IMR-90 (cell line): ENCODE data around the gene MBD3L4. TPM values are rescaled to one million over a fixed set of nuclear protein-coding genes. Genes with fewer than 3 reads are reported as not detected.

Experiments used
- ATAC-seq: fragments of 200-7000 bp; cut with Tn5 transposase; 2 replicates; pipeline ENCODE4 v1.9.1; 2020; ENCODE audit warnings: low read depth, mild to moderate bottlenecking, moderate library complexity
- BruUV-seq: library from RNA; stranded (reverse); fragments of 400-500 nt; replicated peaks from 2 replicates; lab custom pipeline; 2021; lab: Mats Ljungman, UMichigan
- CTCF ChIA-PET: fragments of 300-600 bp; formaldehyde crosslinking; extraction: SDS; loops from one replicate; lab custom pipeline; 2021; ENCODE audit warnings: antibody characterized with exemption; lab: Yijun Ruan, JAX
- POLR2A ChIA-PET: fragments of 300-600 bp; sonication (Branson Sonifier 250); formaldehyde crosslinking; loops from one replicate; lab custom pipeline; 2022; ENCODE audit warnings: antibody characterized with exemption; ENCODE audit not compliant: unreplicated experiment; lab: Charles Lee
- DNase-seq: peaks from one replicate; pipeline ENCODE4 v3.0.0; 2013
- H2AFZ ChIP-seq: replicated peaks from 2 replicates; pipeline ENCODE3; 2013; ENCODE audit warnings: low read length, mild to moderate bottlenecking; ENCODE audit not compliant: poor library complexity
- H2AK5ac ChIP-seq: 2 replicates; pipeline ENCODE4 v1.6.1; 2013; ENCODE audit warnings: low read depth, low read length, inconsistent platforms
- H2AK9ac ChIP-seq: replicated peaks from 2 replicates; pipeline ENCODE3; 2013; ENCODE audit warnings: mild to moderate bottlenecking, low read depth, low read length, moderate library complexity; ENCODE audit not compliant: poor library complexity
- H2BK120ac ChIP-seq: 2 replicates; pipeline ENCODE4 v1.6.1; 2013; ENCODE audit warnings: low read depth, low read length, inconsistent platforms
- H2BK15ac ChIP-seq: 3 replicates; pipeline ENCODE4 v1.6.1; 2013; ENCODE audit warnings: low read depth, low read length, inconsistent platforms
- H2BK20ac ChIP-seq: 2 replicates; pipeline ENCODE4 v1.6.1; 2013; ENCODE audit warnings: low read depth, mild to moderate bottlenecking, inconsistent platforms, low read length, moderate library complexity
- H2BK5ac ChIP-seq: 2 replicates; pipeline ENCODE4 v1.6.1; 2013; ENCODE audit warnings: mild to moderate bottlenecking, low read depth, low read length, inconsistent platforms; ENCODE audit not compliant: poor library complexity, severe bottlenecking
- H3K14ac ChIP-seq: replicated peaks from 2 replicates; pipeline ENCODE4 v1.6.1; 2013; ENCODE audit warnings: low read depth, low read length, inconsistent platforms
- H3K18ac ChIP-seq: 2 replicates; pipeline ENCODE4 v1.6.1; 2013; ENCODE audit warnings: low read depth, low read length, control low read depth
- H3K23ac ChIP-seq: 2 replicates; pipeline ENCODE4 v1.6.1; 2013; ENCODE audit warnings: low read depth, low read length, inconsistent platforms
- H3K27ac ChIP-seq: 2 replicates; pipeline ENCODE4 v1.5.1; 2013; ENCODE audit warnings: mild to moderate bottlenecking, control low read depth, low read length; ENCODE audit not compliant: insufficient read depth
- H3K27me3 ChIP-seq: 2 replicates; pipeline ENCODE4 v1.6.1; 2013; ENCODE audit warnings: low read length; ENCODE audit not compliant: control insufficient read depth, insufficient read depth
- H3K36me3 ChIP-seq: 2 replicates; pipeline ENCODE4 v1.6.1; 2013; ENCODE audit warnings: low read length, mixed read lengths; ENCODE audit not compliant: control insufficient read depth, insufficient read depth
- H3K4ac ChIP-seq: 2 replicates; pipeline ENCODE4 v1.6.1; 2013; ENCODE audit warnings: low read depth, low read length, inconsistent platforms
- H3K4me1 ChIP-seq: 2 replicates; pipeline ENCODE4 v1.6.1; 2013; ENCODE audit warnings: low read length, mixed read lengths; ENCODE audit not compliant: control insufficient read depth, insufficient read depth
- H3K4me2 ChIP-seq: 2 replicates; pipeline ENCODE4 v1.6.1; 2013; ENCODE audit warnings: low read depth, mild to moderate bottlenecking, control low read depth, low read length, moderate library complexity
- H3K4me3 ChIP-seq: 2 replicates; pipeline ENCODE4 v1.5.1; 2013; ENCODE audit warnings: low read depth, mild to moderate bottlenecking, control low read depth, low read length, moderate library complexity; ENCODE audit not compliant: insufficient read depth
- H3K56ac ChIP-seq: 2 replicates; pipeline ENCODE4 v1.6.1; 2013; ENCODE audit warnings: low read length, inconsistent platforms; ENCODE audit not compliant: insufficient read depth; ENCODE audit errors: extremely low read depth
- H3K79me1 ChIP-seq, 2 experiments: 2 replicates each; pipeline ENCODE4 v1.6.1; 2013; ENCODE audit warnings: low read length in 2 of 2, inconsistent platforms in 1 of 2, low read depth in 1 of 2
- H3K9ac ChIP-seq: 2 replicates; pipeline ENCODE4 v1.6.1; 2013; ENCODE audit warnings: low read depth, low read length, control low read depth
- H3K9me1 ChIP-seq: 2 replicates; pipeline ENCODE4 v1.6.1; 2013; ENCODE audit warnings: low read length, inconsistent platforms; ENCODE audit not compliant: insufficient read depth
- H3K9me3 ChIP-seq: 2 replicates; pipeline ENCODE4 v1.6.1; 2013; ENCODE audit warnings: low read length; ENCODE audit not compliant: control insufficient read depth, insufficient read depth
- H4K20me1 ChIP-seq: 2 replicates; pipeline ENCODE4 v1.6.1; 2013; ENCODE audit warnings: low read length, inconsistent platforms; ENCODE audit not compliant: insufficient read depth
- H4K5ac ChIP-seq: 2 replicates; pipeline ENCODE4 v1.6.1; 2013; ENCODE audit warnings: mild to moderate bottlenecking, low read depth, low read length, control low read depth
- H4K8ac ChIP-seq, 2 experiments: 2 replicates each; pipeline ENCODE4 v1.6.1; 2013; ENCODE audit warnings: low read depth in 2 of 2, low read length in 2 of 2, control low read depth in 1 of 2, inconsistent platforms in 1 of 2
- H4K91ac ChIP-seq: 2 replicates; pipeline ENCODE4 v1.6.1; 2013; ENCODE audit warnings: low read depth, low read length, inconsistent platforms; ENCODE audit not compliant: insufficient read depth
- BHLHE40 ChIP-seq: fragments of 150-350 bp; IDR thresholded peaks from 2 replicates; pipeline ENCODE4 v1.6.1; 2016; ENCODE audit warnings: mild to moderate bottlenecking, low read depth, low read length
- CEBPB ChIP-seq: IDR thresholded peaks from 2 replicates; pipeline ENCODE4 v1.6.1; 2012; ENCODE audit warnings: low read depth, low read length, improper control_type of control experiment
- CHD1 ChIP-seq: IDR thresholded peaks from 2 replicates; pipeline ENCODE4 v1.6.1; 2012; ENCODE audit warnings: low read depth, low read length, improper control_type of control experiment
- CTCF ChIP-seq: conservative IDR thresholded peaks from 2 replicates; pipeline ENCODE4 v1.5.1; 2012; ENCODE audit warnings: mild to moderate bottlenecking, low read depth, low read length, improper control_type of control experiment
- FOS ChIP-seq: fragments of 150-350 bp; IDR thresholded peaks from 2 replicates; pipeline ENCODE4 v1.6.1; 2016; ENCODE audit warnings: low read depth, low read length
- MAFK ChIP-seq: IDR thresholded peaks from 2 replicates; pipeline ENCODE4 v1.6.1; 2012; ENCODE audit warnings: low read depth, low read length, improper control_type of control experiment
- MXI1 ChIP-seq: IDR thresholded peaks from 2 replicates; pipeline ENCODE4 v1.6.1; 2012; ENCODE audit warnings: low read depth, mild to moderate bottlenecking, low read length, moderate library complexity, borderline replicate concordance
- NFE2L2 ChIP-seq: fragments of 150-350 bp; IDR thresholded peaks from 2 replicates; pipeline ENCODE4 v1.6.1; 2016; ENCODE audit warnings: low read depth, mild to moderate bottlenecking, low read length
- POLR2A ChIP-seq: IDR thresholded peaks from 2 replicates; pipeline ENCODE4 v1.6.1; 2012; ENCODE audit warnings: mild to moderate bottlenecking, low read depth, low read length
- RAD21 ChIP-seq: IDR thresholded peaks from 2 replicates; pipeline ENCODE4 v1.6.1; 2012; ENCODE audit warnings: low read length, improper control_type of control experiment
- RCOR1 ChIP-seq: IDR thresholded peaks from 2 replicates; pipeline ENCODE4 v1.6.1; 2012; ENCODE audit warnings: mild to moderate bottlenecking, low read length, improper control_type of control experiment; ENCODE audit not compliant: insufficient replicate concordance
- RFX5 ChIP-seq: IDR thresholded peaks from 2 replicates; pipeline ENCODE4 v1.8.0; 2012; ENCODE audit warnings: low read depth, mild to moderate bottlenecking, low read length, moderate library complexity
- SMC3 ChIP-seq: fragments of 150-350 bp; IDR thresholded peaks from 2 replicates; pipeline ENCODE4 v1.6.1; 2016; ENCODE audit warnings: low read depth, mild to moderate bottlenecking, antibody characterized with exemption, low read length, moderate library complexity
- USF2 ChIP-seq: fragments of 150-350 bp; IDR thresholded peaks from 2 replicates; pipeline ENCODE4 v1.6.1; 2017; ENCODE audit warnings: mild to moderate bottlenecking, antibody characterized with exemption, low read length, low read depth
- WGBS, 2 experiments: methylation state at CpG; one replicate each; pipeline versions ENCODE4 v1.1.5 to v1.1.7; 2013; ENCODE audit warnings: missing lambda C conversion rate in 2 of 2; ENCODE audit not compliant: insufficient read length in 1 of 2; ENCODE audit errors: extremely low coverage in 2 of 2; 5-methylcytosine and 5-hydroxymethylcytosine counted together
- dilution Hi-C: fragments of 300-500 bp; cut with HindIII; formaldehyde crosslinking; loops from one replicate; pipeline ENCODE4 v1.14.3; 2018; ENCODE audit warnings: low sequenced_read_pairs; ENCODE audit not compliant: unreplicated experiment
- in situ Hi-C: fragments of 300-500 bp; cut with MboI; formaldehyde crosslinking; loops from 3 replicates; pipeline ENCODE4 v1.14.3; 2019; ENCODE audit warnings: low sequenced_read_pairs, inconsistent platforms, mixed read lengths
- intact Hi-C: fragments of 100-400 bp; cut with micrococcal nuclease; formaldehyde crosslinking; loops from 2 replicates; pipeline ENCODE4 v1.10.0; 2022
- polyA plus RNA-seq, 3 experiments: library from polyadenylated mRNA; depleted of rRNA; stranded (reverse); fragments of >200 nt; gene quantifications; 2 replicates each; pipeline ENCODE4 v1.2.3, GENCODE V29; 2012; ENCODE audit warnings: low replicate concordance in 1 of 3
- total RNA-seq: library from RNA; depleted of rRNA; stranded (reverse); fragments of >200 nt; gene quantifications from 2 replicates; pipeline ENCODE4 v1.2.3, GENCODE V29; 2012
- TF ChIP-seq, protein P1 (sequence below): fragments of 150-350 bp; IDR thresholded peaks from 2 replicates; pipeline ENCODE4 v1.6.1; 2016; ENCODE audit warnings: low read depth, mild to moderate bottlenecking, low read length, moderate library complexity, borderline replicate concordance

MBD3L4 gene
- total and polyA plus RNA-seq, 2 of the 4 experiments (the other 2 are of a cell fraction) = not detected

GRCh38 chr19:6995054-6995453 lies 44.9 kb downstream of the MBD3L4 start:
- no peak overlapping the region for H2AK5ac ChIP-seq
- peaks cover 15% of the 10 kb centered on the region for H3K9me3 ChIP-seq
- no peaks in the 10 kb centered on the region for H3K79me1 ChIP-seq
- H2AK9ac ChIP-seq = no peak overlapping the region
- no peak overlapping the region for H2BK15ac ChIP-seq
- no peak overlapping the region for H3K18ac ChIP-seq
- intact Hi-C loops = no loop called here
- dilution Hi-C loops = no loop called here
- ChIA-PET POLR2A (no interaction called here), CTCF (no interaction called here)
- H3K56ac ChIP-seq = no peak overlapping the region
- H3K4me3 ChIP-seq = no peak overlapping the region
- H2BK120ac ChIP-seq = no peak overlapping the region
- H3K14ac ChIP-seq = no peak overlapping the region
- no peak overlapping the region for H3K23ac ChIP-seq
- H3K9ac ChIP-seq = no peak overlapping the region
- no peak overlapping the region for H3K27ac ChIP-seq
- 9% methylated on average over 1 of the region's 1 CpG; no CpG with 5 or more reads in 1 of the 2 experiments for WGBS, 2 experiments
- no peak for ATAC-seq
- in situ Hi-C loops = no loop called here
- H2BK5ac ChIP-seq = no peak overlapping the region
- no peaks in the 10 kb centered on the region for H3K9me1 ChIP-seq
- H3K4me1 ChIP-seq = no peaks in the 10 kb centered on the region
- H4K8ac ChIP-seq = no peak overlapping the region
- H4K91ac ChIP-seq = no peak overlapping the region
- no peak for DNase-seq
- no peaks in the 10 kb centered on the region for H3K36me3 ChIP-seq
- H4K5ac ChIP-seq = no peak overlapping the region
- no peaks in the 10 kb centered on the region for H4K20me1 ChIP-seq
- no peak for TF ChIP-seq CTCF
- TF ChIP-seq RAD21 = no peak
- no peak for TF ChIP-seq RFX5
- no peak for TF ChIP-seq MXI1
- no peak for TF ChIP-seq MAFK
- no peak for TF ChIP-seq CHD1
- TF ChIP-seq NFE2L2 = no peak
- no peak for TF ChIP-seq SMC3
- TF ChIP-seq BHLHE40 = no peak
- TF ChIP-seq USF2 = no peak
- no peak for TF ChIP-seq RCOR1
- no peak for TF ChIP-seq CEBPB
- no peak for TF ChIP-seq POLR2A
- no peak for TF ChIP-seq FOS
- TF ChIP-seq, protein P1, sequence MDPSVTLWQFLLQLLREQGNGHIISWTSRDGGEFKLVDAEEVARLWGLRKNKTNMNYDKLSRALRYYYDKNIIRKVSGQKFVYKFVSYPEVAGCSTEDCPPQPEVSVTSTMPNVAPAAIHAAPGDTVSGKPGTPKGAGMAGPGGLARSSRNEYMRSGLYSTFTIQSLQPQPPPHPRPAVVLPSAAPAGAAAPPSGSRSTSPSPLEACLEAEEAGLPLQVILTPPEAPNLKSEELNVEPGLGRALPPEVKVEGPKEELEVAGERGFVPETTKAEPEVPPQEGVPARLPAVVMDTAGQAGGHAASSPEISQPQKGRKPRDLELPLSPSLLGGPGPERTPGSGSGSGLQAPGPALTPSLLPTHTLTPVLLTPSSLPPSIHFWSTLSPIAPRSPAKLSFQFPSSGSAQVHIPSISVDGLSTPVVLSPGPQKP = no peak
- no peak overlapping the region for H3K4ac ChIP-seq
- no peak overlapping the region for H2BK20ac ChIP-seq
- no peaks in the 10 kb centered on the region for H3K27me3 ChIP-seq
- peak overlapping the region; percentile 32 for H2AFZ ChIP-seq
- no peak overlapping the region for H3K4me2 ChIP-seq
- BruUV-seq = no TSS peak
